HG02938 (cell line): ENCODE measurements around the gene SOCS1.

Experiments used
- ATAC-seq: cut with Tn5 transposase; IDR thresholded peaks from one replicate; pipeline ENCODE4 v1.9.1; 2021; ENCODE audit warnings: mild to moderate bottlenecking, moderate library complexity; ENCODE audit not compliant: unreplicated experiment

Gene SOCS1

DNA sequence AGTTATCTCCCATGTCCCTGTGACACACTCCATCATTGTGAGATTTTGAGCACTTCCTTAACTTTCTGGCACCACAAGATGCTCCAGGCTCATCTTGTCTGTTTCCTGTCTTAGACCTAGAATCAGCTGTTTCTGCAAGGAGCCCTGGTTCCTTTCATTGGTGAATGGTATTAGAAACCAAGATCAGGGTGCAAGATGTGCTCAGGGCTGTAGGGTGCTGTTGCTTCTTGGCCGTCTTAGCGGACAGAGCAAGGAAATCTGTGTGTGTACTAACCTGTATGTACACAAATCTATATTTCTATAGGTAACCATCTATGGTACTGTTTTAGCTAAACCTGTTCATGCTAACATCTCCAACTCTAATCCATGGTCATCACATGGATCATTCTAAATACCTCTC lies 33.2 kb upstream of the SOCS1 start:
- ATAC-seq: no peak

DNA sequence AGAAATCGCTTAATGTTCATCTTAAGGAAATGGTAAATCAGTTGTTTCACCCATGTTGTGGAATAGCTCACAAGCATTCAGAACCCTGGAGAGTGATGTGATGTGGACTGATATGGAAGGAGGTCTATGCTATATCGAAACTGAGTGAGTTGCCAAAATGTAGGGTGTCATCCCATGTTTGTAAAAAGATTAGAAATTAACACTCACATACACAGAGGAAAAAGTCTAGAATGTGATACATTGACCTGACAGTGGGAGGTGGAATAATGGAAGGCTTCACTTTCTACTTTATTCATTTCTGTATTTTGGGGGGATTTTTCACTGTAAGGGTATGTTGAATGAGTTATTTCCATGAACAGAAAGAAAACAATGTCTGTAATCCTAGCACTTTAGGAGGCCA lies 29.8 kb upstream of the SOCS1 start:
- no peak for ATAC-seq

- ATAC-seq: no peak
These were observed 27.8 kb upstream of the SOCS1 start for GRCh38 chr16:11283820-11284248.

DNA sequence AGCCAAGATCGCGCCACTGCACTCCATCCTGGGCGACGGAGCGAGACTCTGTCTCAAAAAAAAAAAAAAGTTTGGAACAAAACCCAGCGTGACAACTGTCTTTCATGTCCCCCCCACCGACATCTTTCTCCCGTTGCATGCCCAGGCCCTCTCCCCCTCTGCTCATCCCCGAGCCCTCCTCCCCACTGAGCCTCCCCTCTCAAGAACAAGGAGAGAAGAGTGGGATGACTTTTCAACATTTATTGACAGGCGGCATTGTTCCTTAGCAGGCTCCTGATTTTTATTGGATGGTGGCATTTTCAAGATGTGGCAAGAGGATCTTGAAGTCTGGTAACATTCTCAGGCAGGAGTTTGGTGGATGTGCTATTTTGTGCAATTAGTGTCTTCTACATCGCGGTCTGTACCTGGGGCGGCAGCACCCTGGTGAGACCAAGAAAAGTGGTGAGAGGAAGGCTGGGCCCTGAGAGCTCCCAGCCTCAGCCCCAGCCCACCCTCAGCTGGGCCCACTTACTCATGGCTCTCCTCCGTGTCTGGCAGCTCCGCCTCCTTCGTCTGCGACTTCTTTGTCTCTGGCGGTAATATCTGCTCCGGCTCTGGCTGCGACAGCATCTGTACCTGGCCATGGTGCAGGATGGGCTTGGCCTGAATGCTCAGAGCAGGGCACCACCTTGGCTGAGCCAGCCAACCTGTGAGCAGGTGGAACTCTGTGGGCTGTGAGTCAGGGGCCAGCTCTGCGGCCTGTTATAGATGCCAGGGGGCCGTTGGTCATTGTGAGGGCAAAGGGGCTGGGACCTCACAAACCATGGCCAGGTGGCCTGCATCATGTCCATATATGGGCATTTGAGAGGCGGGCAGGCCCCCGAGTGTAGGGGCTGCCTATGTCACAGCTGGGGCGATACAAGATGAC lies 24.9 kb upstream of the SOCS1 start, which contains the start of gene PRM1:
TSS of gene PRM1 (minus strand) at position 715 of the 907 bp plus-strand sequence. CDS start at position 623, 92 bp downstream.
- no peak for ATAC-seq

DNA sequence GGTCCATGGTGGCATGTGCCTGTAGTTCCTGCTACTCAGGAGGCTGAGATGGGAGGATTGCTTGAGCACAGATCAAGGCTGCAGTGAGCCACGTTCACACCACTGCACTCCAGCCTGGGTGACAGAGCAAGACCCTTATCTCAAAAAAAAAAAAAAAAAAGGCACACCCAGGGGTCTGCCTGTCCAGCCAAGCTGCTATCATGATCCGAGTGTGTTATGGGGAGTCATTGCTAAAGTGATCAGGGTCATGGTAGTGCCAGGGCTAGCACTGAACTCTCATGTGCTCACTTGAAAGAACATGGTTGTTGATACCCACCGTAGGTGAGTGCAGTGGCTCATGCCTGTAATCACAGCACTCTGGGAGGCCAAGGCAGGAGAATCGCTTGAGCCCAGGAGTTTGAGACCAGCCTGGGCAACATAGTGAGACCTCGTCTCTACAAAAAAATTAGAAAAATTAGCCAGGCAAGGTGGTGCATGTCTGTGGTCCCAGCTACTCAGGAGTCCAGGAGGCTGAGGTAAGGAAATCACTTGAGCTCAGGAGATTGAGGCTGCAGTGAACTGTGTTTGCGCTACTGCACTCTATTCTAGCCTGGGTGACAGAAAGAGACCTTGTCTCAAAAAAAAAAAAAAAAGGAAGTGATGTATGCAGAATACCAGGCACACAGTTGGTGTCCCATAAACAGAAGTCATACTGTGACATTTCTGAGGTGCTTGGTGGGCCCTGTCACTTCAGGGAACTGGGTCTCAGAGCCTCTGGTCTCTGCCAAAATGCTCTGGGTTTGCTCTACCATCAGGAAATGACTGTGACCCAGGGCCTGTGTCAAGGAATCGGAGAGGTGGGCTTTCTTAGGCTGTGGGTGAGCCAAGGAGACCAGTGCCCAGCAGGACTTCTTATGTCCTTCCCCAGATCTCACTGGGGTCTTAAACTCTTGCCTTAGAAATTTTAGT lies 23.0 kb upstream of the SOCS1 start:
- ATAC-seq: no peak

- ATAC-seq: no peak
These were observed 21.8 kb upstream of the SOCS1 start for GRCh38 chr16:11277607-11278337.

DNA sequence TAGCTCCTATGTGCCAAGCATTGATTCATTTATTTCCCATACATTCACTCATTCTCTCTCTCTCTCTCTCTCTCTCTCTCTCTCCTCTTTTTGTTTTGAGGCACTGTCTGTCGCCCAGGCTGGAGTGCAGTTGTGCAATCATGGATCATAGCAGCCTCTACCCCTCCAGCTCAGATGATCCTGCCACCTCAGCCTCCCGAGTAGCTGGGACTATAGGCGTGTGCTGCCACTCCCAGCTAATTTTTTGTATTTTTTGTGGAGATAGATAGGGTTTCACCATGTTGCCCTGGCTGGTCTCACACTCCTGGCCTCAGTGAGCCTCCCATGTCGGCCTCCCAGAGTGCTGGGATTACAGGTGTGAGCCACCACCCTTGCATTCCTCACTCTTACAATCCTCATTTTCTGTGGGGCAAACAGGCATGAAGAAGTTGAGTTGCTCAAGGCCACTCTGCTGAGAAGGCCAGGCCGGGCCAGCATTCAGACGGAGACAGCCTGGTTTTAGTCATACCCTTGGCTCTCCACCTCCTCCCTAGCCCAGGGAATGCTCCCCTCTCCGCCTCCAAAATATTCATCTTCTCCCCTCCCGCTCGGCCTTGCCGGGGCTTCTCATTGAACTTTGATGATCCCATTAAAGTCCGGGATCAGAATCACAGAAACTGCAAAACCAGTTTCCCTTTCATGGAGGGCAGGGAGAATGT lies 21.0 kb upstream of the SOCS1 start:
- ATAC-seq: no peak

DNA sequence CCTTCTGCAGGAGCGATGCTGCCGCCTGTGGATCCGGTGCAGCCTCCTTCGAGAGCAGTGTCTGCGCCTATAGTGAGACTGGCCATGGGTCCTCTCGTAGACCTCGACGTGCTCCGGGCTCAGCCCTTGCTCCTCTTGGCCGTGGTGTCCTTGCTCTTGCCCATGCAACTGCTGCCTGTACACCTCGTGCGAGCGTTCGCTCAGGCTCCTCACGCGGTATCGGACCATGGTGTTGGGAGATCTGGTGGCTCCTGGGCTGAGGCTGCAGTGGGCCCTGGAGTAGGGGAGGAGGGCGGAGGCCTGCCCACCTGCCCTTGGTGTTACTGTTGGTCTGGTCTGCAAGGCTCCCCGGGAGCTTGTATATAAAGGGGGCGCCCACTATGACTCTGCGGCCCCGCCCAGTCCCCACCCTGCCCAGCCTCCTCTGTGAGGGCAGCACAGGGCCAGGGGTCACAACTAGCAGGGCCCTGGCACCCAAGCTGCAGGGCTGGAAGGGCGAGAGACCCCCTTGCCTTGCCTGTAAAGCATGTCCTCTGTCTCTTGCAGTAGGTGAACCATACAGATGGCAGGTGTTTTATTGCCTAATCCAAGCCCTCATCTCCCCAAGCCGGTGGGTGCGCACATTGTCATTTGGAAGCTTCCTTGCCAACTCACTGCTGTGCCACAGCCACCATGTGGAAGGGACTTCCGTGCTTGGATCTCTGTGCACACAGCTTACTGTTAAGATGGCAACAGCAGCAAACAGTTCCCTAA lies 20.3 kb upstream of the SOCS1 start, which contains the start of gene PRM2:
TSS of gene PRM2 (minus strand) at position 338 of the 753 bp plus-strand sequence. CDS start at position 228, 110 bp downstream.
- no peak for ATAC-seq

- no peak for ATAC-seq
These were observed 19.0 kb upstream of the SOCS1 start for GRCh38 chr16:11274964-11275363.

- no peak for ATAC-seq
These were observed 17.8 kb upstream of the SOCS1 start for GRCh38 chr16:11273721-11274324.

GRCh38 chr16:11272921-11273720 lies 17.1 kb upstream of the SOCS1 start, which contains the start of gene PRM3:
Gene PRM3 (minus strand): TSS chr16:11273629. CDS start chr16:11273595, 34 bp downstream.
- ATAC-seq: no peak

- ATAC-seq: no peak
These were observed 16.5 kb upstream of the SOCS1 start for GRCh38 chr16:11272484-11272883.

DNA sequence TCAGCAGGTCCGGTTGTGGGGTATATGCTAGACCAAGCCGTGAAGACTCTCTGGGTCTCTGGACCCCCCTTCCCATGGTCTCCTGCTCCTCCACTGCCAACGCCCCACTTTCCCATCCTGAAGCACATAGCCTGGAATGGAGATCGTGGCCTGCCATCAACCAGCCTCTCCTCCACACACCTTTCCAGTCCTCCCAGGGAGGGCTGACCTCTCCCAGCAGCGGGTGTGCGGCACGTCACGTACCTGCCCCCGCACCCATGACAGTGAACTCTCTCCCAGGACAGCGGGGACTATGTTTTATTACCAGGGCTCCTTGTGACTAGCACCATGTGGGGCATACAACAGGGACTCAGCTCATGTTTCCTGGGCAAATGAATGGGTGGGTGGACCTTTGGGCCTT lies 15.6 kb upstream of the SOCS1 start:
- no peak for ATAC-seq

DNA sequence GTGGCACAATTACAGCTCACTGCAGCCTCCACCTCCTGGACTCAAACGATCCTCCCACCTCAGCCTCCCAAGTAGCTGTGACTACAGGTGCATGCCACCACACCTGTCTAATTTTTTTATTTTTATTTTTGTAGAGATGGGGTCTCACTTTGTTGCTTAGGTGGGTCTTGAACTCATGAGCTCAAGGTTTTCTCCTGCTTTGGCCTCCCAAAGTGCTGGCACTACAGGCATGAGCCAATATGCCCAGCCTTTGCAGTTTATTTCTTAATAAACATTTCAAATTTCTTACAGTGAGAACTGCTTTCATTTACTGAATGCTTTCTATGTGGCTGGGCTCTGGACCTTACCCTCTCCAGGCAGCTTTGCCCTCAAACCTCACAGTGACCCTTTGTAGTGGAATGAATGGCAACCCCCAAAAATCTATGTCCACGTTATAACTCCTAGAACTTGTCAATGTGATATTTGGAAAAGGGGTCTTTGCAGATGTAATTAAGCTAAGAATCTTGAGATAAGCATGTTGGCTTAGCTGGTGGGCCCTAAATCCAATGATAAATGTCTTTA lies 14.7 kb upstream of the SOCS1 start:
- no peak for ATAC-seq

DNA sequence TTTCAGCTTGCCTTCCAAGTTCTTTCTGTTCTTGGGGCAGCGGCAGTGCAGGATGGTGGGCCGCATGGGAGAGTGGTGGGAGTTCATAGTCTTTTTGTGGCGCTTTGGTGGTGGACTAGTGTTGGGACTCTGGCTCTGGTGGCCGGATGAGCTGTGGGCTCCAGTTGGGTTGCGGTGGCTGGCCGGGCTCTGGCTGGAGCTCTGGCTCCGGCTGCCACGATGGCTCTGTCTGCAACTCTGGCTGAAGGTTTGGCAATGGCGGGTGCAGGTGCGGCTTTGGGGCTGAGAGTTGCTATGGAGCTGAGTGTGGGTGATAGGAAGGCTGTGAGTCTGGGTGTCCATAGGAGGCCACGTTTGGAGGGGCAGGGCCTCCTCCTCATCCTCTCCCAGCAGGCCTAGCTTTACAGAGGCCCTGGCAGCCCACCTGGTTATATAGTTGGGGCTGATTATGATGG lies 12.9 kb upstream of the SOCS1 start, which contains the start of gene TNP2:
TSS of gene TNP2 (minus strand) at position 405 of the 455 bp plus-strand sequence. CDS start at position 342, 63 bp downstream.
- no peak for ATAC-seq

GRCh38 chr16:11265124-11265523 lies 9.1 kb upstream of the SOCS1 start:
- no peak for ATAC-seq

DNA sequence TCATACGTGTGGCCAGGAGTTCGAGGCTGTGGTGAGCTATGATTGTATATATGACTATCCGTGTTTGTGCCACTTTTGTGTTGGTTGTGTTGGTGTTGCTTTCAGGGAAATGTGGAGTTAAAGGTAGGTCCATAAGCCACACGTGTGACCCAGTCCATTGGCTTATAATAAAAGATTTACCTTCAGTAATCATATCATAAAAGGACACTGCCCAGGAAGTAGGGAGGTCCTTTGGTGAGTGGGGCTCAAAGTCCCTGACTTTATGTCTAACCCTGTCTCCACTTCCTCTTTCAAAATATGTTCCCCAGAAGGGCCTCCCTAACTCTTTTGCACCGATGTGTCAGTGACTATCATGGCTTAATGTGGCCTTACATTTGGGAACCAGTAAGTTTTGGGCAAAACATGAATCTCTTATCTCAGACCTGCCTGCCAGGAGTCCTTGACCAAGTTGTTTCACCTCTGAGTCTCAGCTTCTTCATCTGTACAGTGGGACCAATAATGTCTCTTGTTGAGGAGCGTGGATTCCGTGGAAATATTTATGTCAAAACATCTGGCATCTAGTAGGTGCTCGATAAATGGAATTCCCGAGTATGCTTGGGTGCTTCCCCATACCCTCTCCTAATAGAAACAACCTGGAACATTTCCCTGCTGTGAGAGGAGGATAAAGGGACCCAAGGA lies 8.3 kb upstream of the SOCS1 start:
- ATAC-seq: no peak
